HCT116 (cell line): ENCODE data around the gene ZBTB39.

Experiments used
- CBX3 ChIP-seq: IDR thresholded peaks from 2 replicates; pipeline ENCODE4 v1.6.1; 2012; ENCODE audit warnings: low read depth
- CTCF ChIP-seq, 3 experiments: fragments of 200-600 bp in 1 of 3; sonication (generic) in 1 of 3; IDR thresholded peaks in 2 of 3; conservative IDR thresholded peaks in 1 of 3; 2 replicates each; pipeline ENCODE4 v1.5.1; 2012 to 2017; ENCODE audit warnings: low read depth in 2 of 3, low read length in 2 of 3, antibody characterized with exemption in 1 of 3, borderline replicate concordance in 1 of 3, control low read depth in 1 of 3, mild to moderate bottlenecking in 1 of 3, mixed read lengths in 1 of 3, mixed run types in 1 of 3, moderate library complexity in 1 of 3; ENCODE audit not compliant: insufficient read depth in 1 of 3
- EZH2 ChIP-seq: fragments of 200-600 bp; sonication (generic); IDR thresholded peaks from 2 replicates; pipeline ENCODE4 v1.6.1; 2017; ENCODE audit warnings: antibody characterized with exemption, mixed run types
- EZH2phosphoT487 ChIP-seq: fragments of 200-600 bp; IDR thresholded peaks from 2 replicates; pipeline ENCODE4 v1.6.1; 2018; ENCODE audit warnings: antibody characterized with exemption, borderline replicate concordance
- JUND ChIP-seq: IDR thresholded peaks from 2 replicates; pipeline ENCODE4 v1.6.1; 2012
- MAX ChIP-seq: IDR thresholded peaks from 2 replicates; pipeline ENCODE4 v1.6.1; 2012
- POLR2A ChIP-seq: IDR thresholded peaks from 2 replicates; pipeline ENCODE4 v1.7.0; 2011; ENCODE audit warnings: borderline replicate concordance; ENCODE audit not compliant: insufficient read depth, insufficient read length; ENCODE audit errors: extremely low read depth
- POLR2AphosphoS5 ChIP-seq: IDR thresholded peaks from 2 replicates; pipeline ENCODE4 v1.6.1; 2011; ENCODE audit warnings: mild to moderate bottlenecking, low read depth, low read length, moderate library complexity
- ZFX ChIP-seq: fragments of 450-650 bp; IDR thresholded peaks from 2 replicates; pipeline ENCODE4 v1.6.1; 2017
- ZNF274 ChIP-seq: fragments of 200-500 bp; sonication (Bioruptor generic); IDR thresholded peaks from 2 replicates; pipeline ENCODE4 v1.6.1; 2014; ENCODE audit warnings: mild to moderate bottlenecking, low read depth, low read length, inconsistent platforms
- TF ChIP-seq, protein P1 (sequence below): IDR thresholded peaks from 2 replicates; pipeline ENCODE4 v1.6.1; 2012; ENCODE audit warnings: low read depth

DNA sequence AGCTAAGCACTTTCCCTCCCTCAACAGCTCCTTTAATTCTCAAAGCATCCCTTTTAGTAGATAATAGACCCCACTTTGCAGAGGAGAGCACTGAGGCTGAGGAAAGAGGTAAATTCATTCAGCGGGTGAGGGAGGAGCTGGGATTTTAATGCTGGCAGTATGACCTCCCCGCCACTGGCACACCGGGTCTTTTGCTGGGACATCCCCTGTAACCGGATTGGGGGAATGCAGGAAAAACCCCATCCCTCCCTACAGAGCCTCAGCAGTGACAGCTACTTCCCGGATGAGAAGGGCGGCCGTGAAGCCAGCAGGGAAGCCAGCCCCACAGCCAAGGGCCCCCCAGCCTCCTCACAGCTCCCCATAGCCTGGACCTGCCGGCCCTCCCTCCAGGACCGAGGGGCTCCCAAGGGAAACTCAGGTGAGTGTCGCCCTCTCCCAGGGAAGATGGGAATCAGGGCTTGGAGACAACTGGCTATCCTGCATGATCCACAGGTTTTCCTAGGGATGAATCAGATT is 12.1 kb downstream of the ZBTB39 start:
- no peak for TF ChIP-seq CTCF (IDR thresholded peaks at IDR 0.05 in 2 of 3, conservative IDR thresholded peaks at IDR 0.05 in 1 of 3; ENCODE audit: borderline replicate concordance in 1 of 3, insufficient read depth in 1 of 3, low read depth in 2 of 3, low read length in 2 of 3)
- no peak for TF ChIP-seq EZH2phosphoT487
- no peak for TF ChIP-seq POLR2A
- no peak for TF ChIP-seq POLR2AphosphoS5
- TF ChIP-seq MAX, result no peak
- no peak for TF ChIP-seq CBX3
- TF ChIP-seq ZNF274, result no peak
- no peak for TF ChIP-seq EZH2
- TF ChIP-seq, protein P1, sequence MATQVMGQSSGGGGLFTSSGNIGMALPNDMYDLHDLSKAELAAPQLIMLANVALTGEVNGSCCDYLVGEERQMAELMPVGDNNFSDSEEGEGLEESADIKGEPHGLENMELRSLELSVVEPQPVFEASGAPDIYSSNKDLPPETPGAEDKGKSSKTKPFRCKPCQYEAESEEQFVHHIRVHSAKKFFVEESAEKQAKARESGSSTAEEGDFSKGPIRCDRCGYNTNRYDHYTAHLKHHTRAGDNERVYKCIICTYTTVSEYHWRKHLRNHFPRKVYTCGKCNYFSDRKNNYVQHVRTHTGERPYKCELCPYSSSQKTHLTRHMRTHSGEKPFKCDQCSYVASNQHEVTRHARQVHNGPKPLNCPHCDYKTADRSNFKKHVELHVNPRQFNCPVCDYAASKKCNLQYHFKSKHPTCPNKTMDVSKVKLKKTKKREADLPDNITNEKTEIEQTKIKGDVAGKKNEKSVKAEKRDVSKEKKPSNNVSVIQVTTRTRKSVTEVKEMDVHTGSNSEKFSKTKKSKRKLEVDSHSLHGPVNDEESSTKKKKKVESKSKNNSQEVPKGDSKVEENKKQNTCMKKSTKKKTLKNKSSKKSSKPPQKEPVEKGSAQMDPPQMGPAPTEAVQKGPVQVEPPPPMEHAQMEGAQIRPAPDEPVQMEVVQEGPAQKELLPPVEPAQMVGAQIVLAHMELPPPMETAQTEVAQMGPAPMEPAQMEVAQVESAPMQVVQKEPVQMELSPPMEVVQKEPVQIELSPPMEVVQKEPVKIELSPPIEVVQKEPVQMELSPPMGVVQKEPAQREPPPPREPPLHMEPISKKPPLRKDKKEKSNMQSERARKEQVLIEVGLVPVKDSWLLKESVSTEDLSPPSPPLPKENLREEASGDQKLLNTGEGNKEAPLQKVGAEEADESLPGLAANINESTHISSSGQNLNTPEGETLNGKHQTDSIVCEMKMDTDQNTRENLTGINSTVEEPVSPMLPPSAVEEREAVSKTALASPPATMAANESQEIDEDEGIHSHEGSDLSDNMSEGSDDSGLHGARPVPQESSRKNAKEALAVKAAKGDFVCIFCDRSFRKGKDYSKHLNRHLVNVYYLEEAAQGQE, result no peak
- no peak for TF ChIP-seq JUND
- no peak for TF ChIP-seq ZFX
